Raji (cell line): ENCODE results near the gene PPP3CA.

Experiments used
- POLR2A ChIP-seq: IDR thresholded peaks from 2 replicates; pipeline ENCODE4 v1.6.1; 2011; ENCODE audit warnings: low read depth, low read length, control low read depth; ENCODE audit not compliant: insufficient read depth

PPP3CA gene

DNA sequence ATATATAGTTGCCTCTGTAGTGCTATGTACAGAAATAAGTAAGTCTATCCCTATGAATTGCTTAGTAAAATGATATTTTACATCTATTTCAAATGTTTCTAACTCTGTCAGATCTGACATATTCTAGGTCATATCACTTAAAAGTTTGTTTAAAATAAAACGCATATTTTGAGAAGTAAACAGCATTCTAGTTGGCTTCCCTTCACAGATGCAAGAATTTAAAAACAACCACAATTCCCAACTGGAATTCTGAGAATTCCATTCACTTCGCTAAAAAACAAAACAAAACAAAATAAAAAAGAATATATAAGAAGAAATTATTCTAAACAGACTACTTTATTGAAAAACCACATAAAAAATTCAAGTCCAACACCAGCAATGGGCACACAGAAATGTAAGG, 126.0 kb downstream of the PPP3CA start:
- no peak for TF ChIP-seq POLR2A

DNA sequence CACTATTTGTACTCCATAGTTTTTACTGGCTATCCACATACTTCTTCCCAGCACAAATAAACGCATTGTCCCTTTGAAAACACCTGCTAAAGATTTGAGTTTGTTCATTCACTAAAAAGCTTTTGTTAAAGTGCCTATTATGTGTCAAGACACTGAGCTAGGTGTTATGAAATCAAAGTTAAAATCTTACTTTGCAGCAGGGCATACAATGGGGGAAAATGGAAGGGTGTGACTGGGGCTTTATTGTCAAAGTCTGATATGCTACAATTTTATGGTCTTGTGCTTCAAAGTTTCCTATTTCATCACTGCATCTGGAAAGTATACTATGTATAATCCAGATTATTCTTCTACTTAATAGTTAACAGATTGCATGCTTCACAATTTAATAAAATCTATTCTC, 128.4 kb downstream of the PPP3CA start:
- no peak for TF ChIP-seq POLR2A

DNA sequence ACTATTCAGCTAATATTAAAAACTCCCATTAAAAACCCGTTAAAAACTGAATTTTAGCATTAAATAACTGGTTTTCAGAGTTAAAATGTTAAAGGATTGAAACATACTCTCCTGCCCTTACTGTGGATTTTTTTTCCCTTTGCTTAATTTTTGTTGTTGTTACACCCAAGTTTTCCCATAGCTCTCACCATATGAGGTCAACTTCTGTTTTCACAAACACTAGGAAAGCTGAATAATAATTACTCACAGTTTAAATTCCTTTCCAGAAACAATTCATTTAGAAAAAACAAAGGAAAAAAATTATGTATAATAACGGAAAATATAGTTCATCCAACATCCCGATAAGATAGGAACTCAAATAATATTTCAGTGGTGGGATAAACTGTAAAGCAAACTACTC, 129.0 kb downstream of the PPP3CA start:
- TF ChIP-seq POLR2A = no peak

DNA sequence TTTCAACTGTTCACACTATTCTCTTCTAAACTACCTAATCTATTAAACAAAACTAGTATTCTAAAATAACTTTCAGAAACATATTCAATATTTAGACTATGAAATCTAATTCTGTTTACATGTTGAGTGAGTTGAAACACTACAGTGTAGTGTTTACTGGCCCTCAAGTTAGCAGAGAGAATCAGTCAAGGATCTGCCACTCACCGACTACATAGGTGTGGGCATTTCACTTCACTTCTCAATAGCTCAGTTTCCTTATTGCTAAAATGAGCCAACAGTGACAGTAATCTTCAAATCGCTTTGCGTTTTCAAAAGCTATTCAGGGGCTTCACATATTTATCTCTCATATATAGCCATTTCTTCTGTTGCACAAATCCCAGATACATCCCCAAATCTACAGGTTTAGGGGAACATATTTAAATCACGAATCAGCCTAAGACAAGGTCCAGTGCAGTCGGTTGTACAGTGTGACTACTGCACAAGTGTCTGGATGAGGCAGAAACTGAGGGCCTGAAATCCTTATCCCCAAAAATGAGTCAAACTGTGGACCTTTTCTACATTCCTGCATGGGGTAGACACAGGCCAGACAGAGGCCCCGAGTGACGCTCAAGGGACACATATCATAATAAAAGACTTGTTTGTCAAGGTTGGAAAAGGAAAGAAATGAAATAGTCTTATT, 129.8 kb downstream of the PPP3CA start:
- no peak for TF ChIP-seq POLR2A

DNA sequence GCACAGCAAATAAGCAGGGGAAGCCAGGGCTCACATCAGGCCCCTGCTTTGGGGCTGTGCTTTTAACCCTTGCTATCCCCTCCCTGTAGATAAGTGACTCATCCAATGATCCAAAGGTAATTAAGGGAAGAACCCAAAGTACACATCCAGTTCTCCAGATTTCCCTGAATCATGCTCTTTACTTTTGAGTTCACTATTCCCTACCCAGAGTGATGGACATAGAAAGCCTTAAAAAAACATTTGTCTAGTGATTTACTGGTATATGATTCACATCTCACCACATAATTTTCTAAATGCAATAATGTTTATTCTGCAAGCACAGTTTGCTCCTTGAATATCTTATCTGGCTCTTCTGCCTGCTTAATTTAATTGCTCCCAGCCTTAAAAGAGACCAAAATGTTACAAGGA, 136.2 kb downstream of the PPP3CA start:
- no peak for TF ChIP-seq POLR2A

DNA sequence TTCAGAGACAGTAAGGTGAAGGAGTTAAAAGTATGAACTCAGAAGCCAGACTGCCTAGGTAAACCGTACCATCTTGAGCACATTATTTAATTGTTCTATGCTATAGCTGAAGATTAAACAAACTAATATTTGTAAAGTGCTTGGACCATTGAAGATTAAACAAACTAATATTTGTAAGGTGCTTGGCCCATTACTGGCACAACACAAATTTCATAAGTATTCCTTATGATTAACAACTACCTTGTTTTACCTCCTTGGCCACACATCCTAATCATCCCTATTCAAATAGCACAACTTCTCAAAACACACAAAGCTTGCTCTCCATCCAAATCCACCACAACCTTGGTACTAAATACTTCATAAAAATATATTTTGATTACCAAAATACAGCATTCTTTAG, 137.0 kb downstream of the PPP3CA start:
- no peak for TF ChIP-seq POLR2A

DNA sequence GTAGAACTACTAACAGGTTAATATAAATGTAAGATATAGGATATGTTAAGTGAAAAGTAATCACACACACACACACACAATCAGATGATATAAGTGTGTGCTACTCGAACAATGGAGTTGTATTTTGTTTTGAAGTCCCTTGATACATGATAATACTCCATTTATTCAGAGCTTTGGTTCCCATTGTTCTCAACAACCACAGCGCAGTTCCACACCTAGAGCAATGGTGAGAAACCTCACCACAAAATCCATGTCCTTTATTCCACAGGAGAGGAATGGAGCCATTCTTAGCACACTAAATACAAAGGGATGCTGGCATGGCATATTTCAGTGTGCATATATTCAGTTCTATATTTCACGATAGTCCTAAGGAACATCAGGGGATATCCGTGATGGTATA, 139.2 kb downstream of the PPP3CA start:
- TF ChIP-seq POLR2A = no peak

DNA sequence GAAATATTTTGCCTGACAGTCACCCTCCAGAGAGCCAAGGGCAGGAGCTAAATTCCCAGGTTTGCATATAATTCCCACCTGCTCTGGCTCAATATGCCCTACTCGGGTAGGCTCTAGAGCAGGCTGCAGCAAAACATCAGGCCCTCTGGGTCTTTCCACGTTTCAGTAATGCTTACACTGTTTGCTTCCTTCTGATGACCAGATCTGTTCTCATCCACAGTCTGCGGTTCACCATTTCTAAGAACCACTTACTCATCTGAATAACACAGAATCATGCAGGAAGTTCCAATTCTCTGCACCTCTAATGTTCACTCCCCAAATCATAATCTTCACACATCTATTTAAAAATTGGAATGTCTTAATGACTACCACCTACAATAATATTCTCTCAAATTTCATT, 141.4 kb downstream of the PPP3CA start:
- TF ChIP-seq POLR2A = no peak

DNA sequence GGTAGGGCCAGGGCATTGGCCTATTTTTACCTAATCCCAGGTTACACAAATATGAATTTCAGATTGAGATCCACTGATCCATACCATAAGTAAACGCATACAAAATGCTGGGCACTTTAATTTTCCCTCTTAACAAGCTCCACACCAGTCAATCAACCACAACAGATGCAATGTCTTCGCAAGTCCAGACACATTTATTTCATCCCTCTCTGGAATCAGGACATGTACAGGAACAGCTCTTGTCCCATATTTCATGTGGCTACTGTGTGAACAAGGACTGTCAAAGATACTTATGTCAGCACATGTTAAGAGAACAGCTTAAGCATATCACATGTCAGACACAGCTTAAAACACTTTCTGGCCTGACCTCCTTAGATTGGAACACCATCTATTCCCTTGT, 145.9 kb downstream of the PPP3CA start:
- no peak for TF ChIP-seq POLR2A

DNA sequence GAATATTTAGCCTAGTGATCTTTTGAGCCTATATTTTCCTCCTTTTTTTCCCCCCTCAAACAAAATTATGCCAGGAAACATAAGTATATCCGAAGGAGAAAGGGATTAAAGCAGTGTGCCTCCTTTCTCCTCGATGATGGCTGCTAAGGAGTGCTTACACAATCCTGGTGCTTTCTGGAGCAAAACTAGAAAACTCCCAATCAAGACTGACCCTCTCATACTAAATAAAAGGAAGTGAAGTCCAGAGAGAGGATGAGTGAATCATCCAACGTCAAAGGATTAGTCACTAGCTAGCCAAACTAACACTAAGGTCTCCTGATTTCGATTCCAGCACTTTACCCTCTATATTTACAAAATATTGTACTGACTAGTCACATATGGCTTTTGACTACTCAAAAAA, 146.8 kb downstream of the PPP3CA start:
- no peak for TF ChIP-seq POLR2A

DNA sequence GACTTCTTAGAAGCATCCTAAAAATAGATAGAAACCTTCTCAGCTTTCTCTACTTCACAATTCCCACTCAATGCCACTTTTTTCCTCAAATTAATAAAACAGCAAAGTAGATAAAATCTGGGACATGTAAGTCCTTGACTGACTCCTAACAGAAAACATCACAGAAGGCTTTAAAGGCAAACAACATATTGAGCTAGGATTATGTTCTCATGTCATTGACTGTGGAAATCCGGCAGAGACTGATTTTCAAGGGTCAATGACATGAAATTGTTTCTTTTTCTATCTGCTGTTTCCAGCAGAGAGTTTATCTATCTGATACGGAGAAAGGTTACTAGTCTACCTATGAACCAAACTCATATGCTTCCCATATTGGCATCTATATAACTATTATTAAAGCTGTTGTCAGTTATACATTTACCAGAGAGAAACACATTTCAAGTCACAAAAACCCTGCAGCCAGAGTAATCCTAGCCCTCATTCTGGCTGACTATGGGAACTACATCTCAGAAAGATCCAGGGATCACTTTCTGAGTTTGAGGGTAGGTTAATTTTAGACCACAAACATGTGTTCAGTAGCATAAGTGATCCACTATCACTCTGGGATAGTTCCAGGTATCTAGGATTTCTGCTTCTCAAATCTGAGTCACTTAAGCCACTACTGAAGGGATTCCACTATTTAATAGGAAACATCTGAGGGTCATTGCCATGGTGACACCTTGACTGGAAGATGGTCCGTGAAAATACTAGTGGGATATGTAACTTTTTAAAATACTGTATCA, 147.6 kb downstream of the PPP3CA start:
- TF ChIP-seq POLR2A = no peak

DNA sequence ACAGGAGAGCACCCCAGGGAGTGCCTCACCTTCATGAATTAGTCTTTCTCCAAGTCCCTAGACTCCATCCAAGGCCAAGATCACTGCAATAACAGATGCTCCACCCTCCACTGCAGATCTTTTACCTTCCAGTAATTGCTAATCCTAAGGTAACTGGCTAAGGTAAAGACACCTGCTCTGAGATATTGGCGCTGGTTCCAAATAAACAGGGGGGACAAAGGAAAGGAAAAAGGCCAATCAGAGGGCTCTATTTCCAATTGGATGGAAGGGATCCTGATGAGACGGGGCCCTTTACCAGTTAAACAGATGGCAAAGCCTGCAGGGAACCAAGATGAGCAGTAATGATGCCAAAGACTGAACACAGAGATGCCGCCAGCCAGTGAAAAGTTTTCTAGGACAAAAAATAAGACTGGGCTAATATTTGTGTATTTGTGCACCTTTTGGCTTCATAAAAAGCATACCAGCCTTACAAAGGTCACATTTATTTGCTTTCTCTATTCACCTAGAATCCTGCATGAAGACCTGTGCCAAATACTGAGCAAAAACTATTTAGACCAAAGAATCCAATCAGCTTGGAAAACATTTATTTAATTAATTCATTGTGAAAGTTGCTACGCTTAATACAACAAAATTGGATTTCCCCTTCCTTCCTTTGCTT, 148.5 kb downstream of the PPP3CA start:
- no peak for TF ChIP-seq POLR2A

DNA sequence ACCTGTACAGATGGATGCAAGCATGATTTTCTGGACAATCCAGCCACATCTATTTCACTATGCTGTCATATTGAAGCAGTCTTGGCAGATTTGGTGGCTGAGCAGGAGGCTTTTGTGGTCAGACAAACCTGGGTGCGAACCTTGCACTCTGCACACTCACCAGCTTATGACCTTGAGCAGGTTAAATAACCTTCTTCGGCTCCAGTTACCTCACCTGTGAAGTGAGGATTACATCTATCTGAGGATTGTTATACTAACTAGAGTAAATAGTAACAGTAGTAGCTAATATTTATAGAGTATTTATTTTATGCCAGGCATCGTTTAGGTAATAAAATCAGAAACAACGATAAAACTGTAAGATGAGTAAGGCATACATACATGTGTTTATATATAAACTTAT, 150.0 kb downstream of the PPP3CA start:
- no peak for TF ChIP-seq POLR2A

DNA sequence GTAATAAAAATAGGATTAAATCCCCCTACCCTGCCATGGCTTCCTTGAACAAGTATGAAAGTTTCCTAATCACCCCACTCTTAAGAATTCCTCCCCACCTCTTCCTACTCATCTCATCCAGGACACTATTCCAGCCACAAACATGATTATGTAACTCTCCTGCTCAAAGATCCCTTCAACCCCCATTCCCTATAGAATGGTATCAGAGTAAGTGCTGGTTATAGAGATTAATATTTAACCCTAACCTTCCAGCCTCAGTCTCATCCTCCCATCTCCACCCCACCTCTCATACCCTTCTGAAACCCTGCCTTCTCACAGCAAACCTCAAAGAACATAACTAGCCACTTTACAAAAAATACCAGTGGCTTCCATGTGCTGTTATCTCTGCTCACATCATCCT, 155.1 kb downstream of the PPP3CA start:
- TF ChIP-seq POLR2A = no peak

DNA sequence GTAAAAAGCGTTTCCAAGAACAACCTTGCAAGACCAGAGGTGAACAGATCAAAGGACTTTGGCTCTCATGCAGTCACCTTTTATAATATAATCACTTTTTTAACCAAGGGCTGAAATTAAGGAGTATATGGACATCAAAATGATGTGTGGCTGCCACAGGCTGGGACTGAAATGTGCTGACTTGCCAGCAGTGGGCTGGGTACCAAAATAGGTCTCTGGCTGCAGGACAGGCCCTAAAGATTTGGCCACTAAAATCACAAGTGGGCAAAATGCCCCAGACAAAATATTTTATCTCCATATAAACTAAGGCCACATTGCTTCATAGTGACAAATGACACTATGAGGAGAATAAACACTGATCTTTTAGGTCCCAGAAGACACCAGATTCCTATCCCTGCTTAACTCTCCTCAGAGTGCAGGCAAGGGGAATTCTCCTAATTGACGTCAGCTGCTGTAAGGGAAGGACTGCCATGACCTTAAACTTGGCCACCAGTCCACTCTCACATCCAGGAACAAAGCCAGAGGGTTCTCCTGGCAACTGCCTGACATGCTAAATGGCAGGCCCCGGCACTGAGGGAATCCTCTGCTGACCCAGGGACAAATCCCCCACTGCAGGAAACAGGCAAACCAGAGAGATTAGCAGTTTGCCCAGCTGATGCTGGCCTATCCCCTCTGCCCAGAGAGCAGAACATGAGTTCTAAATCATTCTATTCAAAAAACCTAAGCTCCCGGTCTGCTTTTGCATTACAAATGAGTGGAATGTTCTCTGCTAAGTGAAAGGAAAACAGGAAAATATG, 155.8 kb downstream of the PPP3CA start:
- TF ChIP-seq POLR2A = no peak
